ENCODE data around the gene NR1D2.
"Not testable (repeated sequence)": the region's sequence is repeated elsewhere in the genome, so short reads cannot be mapped to it uniquely, and the experiment has no call there.

The NR1D2 gene

DNA sequence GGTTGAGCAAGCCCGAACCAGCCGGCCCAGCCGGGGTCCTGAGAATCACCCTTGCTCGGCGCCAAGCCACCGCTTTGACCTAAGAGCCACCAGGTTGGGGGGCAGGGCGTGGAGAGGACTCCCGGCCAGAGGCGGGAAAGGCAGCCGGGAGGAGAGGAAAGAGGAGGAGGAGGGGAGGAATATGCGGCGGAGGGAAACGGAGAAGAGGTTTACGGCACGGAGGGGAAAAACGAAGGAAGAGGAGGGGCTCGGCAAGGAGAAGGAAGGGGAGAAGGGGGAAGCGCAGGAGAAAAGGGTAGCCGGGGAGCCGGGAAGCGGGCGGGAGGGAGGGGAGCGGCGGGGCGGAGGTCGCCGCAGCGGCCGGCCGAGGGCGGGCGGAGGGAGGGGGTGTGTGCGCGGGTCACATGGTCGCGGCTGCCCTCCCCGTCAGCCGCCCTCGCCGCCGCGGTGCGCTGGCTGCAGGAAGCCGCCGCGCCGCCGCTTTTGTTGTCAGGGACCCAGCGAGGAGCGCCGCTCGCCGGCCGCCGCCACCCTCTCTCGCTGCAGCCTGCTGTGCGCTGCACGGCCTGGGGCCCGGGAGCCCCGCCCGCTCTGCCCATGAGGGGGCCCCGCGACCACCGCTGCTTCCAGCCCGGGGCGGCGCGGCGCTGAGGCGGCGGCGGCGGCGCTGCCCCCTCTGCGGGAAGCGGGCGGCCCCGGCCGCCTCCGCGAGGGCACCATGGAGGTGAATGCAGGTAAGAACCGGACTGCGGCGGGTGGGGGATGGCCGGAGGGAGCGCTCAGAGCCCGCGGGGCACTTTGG, at the start of gene NR1D2:
NR1D2 (plus strand) TSS at position 426 of the 802 bp plus-strand sequence; CDS start at position 719, 293 bp downstream.
- peak; percentile 62 for FAIRE-seq
- peak; percentile 82 for DNase-seq (ENCODE audit: insufficient read length, low spot score)

DNA sequence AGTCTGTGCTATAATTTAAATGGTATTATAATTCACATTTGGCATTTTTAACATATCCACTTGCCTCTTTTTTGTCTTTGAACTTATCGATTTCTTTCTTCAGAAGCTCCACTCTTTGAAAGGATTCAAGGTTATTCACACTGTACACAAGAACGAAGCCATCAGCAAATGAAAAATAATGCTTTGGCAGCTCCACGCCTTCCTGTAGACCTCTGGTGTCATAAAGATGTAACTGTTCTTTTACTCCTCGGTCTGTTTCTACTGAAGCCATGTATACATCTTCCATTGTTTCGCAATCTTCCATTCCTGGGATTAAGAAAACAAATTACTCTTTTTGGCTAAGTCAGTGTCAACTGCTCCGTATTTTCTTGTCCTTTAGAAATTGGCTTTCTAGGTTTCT, 44.3 kb upstream of the NR1D2 start:
- DNase-seq (ENCODE audit: insufficient read length, low spot score) (no peak), FAIRE-seq (no peak)

DNA sequence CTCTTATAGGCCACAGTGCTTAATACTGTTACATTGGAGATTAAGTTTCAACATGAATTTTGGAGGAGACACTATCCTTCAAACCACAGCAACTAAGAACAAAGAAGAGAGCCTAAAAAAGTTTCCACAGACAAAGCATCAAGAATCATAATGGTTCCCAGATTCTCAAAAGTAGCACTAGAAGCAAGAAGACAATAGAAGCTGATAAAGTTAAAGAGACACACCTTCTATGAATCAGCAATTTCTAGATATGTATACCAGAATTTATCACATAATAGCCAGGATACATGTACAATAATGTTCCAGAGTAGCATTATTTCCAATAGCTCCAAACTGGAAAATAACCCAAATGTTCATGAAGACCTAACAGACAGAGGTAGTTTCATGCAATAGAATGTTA, 40.5 kb upstream of the NR1D2 start:
- DNase-seq (ENCODE audit: insufficient read length, low spot score) (no peak), FAIRE-seq (no peak)

DNA sequence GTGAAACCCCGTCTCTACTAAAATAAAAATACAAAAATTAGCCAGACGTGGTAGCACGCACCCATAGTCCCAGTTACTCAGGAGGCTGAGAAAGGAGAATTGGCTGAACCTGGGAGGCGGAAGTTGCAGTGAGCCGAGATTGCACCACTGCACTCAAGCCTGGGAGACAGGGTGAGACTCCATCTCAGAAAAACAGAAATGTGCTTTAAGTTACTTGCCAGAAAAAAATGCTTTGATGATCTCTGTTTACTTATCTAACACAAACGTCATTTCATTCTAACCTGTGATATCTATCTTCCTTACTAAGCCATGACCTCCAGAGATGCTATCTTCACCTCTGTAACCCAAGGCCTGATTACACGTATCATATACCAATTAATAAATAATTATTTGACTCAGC, 35.7 kb upstream of the NR1D2 start:
- DNase-seq (ENCODE audit: insufficient read length, low spot score) (no peak), FAIRE-seq (no peak)

DNA sequence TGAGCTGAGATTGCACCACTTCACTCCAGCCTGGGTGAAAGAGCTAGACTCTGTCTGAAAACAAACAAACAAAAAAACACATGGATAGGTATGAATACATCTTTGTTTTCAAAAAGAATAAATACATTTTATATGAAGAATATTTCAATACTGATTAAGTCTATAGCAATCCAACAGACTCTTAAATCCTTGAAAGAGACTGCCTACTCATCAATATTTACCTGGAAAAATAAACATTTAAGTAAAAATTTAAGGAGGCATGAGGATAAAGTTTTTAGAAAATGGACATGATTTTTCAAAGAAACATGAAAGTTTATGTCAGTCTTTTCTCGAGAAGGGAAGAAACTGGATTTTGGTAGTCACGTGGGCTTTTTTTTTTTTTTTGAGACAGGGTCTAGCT, 33.7 kb upstream of the NR1D2 start:
- no peak for DNase-seq (ENCODE audit: insufficient read length, low spot score)
- no peak for FAIRE-seq

DNA sequence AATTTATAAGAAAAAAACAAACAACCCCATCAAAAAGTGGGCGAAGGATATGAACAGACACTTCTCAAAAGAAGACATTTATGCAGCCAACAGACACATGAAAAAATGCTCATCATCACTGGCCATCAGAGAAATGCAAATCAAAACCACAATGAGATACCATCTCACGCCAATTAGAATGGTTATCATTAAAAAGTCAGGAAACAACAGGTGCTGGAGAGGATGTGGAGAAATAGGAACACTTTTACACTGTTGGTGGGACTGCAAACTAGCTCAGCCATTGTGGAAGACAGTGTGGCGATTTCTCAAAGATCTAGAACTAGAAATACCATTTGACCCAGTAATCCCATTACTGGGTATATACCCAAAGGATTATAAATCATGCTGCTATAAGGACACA, 32.8 kb upstream of the NR1D2 start:
- not testable (repeated sequence) for FAIRE-seq; DNase-seq (ENCODE audit: insufficient read length, low spot score)

DNA sequence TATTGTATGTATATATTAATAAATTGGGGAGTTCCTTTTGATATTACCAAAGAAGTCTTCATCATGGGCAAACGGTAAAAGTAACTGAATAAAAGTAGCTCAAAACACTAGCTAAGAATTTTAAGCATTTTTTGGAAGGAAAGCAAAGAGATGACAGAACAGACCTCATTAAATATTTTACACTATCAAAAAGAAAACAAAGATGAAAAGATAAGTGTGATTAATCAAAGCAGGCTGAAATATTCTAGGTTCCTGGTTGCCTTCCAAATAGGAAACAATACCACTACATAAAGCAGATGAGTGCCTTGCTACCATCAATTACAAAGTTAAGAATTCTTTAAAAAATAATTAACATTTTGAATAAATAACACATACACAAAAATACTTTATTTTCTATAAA, 31.9 kb upstream of the NR1D2 start:
- DNase-seq (ENCODE audit: insufficient read length, low spot score) (no peak), FAIRE-seq (no peak)

DNA sequence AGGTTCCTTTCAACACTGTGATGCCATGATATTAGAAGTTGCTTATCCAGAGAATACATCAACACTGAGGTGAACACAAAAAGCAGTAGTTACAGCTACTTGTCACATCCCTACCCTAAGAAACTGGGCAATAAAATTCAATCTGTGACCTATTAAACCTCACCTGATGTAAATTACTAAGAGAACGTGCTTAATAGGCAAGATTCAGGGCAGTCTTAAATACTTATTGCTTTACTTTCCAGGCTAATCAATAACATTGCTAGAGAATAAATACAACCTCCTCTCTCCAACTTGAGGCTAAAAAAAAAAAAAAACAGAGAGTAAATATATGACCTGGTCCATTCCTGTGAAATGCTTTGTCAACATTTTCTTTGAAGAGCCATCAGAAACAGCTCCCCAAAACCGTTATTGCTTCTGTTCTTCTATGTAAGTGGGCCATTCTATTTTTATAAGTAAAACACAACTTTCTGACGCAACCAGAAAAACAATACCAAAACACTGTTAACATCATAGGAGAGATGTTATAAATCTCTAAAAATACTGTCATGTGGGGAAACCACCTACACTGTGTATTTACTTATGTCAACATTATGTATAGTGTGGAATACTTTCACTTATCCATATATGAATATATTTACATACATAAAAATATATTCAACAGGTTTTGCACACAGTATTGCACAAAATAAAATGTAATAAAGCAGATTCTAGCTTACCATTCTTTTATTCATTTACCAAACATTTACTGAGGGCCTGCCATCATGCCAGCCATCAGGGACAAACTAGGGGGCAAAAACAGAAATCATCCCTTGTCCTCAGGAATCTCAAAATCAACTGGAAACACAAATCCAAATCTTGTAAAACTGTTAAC, 31.0 kb upstream of the NR1D2 start:
- FAIRE-seq (no peak), DNase-seq (ENCODE audit: insufficient read length, low spot score) (no peak)

DNA sequence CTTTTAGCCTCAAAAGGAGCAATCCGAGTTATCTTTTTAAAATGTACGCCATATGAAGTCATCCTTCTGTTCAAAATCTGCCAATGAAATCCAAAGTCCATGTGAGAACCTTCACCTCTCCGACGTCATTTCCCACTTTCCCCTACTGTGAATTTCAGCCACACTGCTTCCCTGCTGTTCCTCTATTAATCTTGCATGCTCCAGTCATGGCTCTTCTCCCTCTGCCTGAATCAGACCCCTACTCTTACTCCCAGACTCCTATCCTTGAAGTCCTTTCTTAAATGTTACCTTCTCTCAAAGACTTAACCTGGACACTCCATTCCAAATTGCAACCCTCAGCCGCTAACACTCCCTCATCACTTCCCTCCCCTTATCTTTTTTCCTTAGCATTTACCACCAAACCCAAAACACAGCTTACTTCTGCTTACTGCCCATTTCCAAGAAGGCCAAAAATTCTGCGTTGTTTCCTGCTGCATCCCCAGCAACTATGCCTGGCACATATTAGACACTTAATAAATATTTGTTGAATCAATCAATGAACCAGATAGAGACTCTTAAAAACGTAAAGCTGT, 29.5 kb upstream of the NR1D2 start:
- no peak for DNase-seq (ENCODE audit: insufficient read length, low spot score)
- no peak for FAIRE-seq

DNA sequence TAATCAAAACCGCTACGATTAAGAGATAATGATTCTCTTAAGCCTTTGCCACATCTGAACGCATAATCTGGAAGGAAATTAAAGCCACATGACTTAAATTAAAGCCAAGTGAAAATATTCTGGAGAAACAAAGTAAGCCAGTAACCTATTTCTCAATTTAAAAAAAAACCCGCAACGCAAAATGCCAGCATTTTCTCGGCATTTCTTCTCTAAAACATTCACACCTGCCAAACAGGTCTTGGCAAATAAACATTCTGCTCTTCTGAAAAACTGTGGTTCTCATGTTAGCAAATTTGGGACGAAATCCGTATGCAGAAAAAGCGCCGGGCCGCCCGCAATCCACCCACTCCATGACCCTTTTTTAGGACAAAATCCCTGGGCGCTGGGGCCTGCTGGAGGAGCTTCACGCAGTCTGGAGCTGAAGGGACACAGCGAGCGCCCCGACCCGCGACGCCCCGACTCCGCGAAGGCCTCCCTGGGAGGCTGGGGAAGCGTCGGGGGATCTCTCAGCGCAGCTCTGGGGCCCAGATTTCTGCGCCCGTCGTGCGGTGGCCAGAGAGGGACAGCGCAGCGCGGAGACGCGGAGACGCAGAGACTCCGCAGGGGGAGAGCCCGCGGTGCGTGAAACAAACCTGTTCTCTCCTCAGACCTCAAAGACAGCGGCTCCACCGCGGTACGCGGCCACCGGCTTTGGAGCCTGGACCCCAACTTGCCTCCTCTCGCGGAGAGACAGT, 28.8 kb upstream of the NR1D2 start:
- FAIRE-seq: no peak
- no peak for DNase-seq (ENCODE audit: insufficient read length, low spot score)

DNA sequence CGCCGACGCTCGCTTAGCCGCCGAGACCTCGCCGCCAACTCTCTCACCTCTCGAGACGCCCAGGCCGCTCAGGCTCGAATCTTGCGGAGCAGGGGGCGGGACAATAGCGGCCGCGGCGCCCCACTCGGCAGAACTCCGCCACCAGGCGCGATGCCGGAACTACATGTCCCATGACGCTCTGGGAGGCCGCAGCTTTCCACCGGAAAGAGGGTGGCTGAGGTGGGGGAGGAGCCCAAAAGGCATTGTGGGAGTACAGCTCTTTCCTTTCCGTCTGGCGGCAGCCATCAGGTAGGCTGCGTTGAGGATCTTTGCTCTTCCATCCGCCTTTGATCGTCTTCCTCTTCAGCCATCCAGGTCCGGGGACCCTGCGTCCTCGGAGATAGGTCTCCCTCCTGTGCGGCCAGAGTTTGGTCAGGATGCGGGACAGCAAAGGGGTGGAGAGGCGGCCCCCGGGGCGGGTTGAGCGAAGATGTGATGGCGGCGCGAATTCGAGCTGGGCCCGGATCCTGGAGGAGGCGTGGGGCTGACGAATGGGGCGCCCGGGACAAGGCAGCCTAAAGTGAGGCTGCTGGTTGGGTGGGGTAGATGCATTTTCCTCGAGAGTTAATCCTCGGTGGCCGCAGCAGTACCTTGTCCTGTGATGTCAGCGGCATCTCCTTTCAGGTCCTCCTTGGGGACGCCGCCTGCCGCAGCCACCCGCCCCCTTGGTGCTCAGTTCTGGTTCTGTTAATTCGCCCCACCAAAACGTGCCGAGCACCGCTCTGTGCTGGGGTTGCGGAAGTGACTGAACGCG, 28.0 kb upstream of the NR1D2 start, which contains the start of the genes NKIRAS1 and RPL15:
NKIRAS1 (minus strand) TSS at position 105 of the 793 bp plus-strand sequence. CDS start 6,086 bp downstream, outside the sequence.
RPL15 (plus strand) TSS at position 247 of the 793 bp plus-strand sequence. CDS start 728 bp downstream, outside the sequence.
- peak; percentile 85 for DNase-seq (ENCODE audit: insufficient read length, low spot score)
- peak; percentile 84 for FAIRE-seq

DNA sequence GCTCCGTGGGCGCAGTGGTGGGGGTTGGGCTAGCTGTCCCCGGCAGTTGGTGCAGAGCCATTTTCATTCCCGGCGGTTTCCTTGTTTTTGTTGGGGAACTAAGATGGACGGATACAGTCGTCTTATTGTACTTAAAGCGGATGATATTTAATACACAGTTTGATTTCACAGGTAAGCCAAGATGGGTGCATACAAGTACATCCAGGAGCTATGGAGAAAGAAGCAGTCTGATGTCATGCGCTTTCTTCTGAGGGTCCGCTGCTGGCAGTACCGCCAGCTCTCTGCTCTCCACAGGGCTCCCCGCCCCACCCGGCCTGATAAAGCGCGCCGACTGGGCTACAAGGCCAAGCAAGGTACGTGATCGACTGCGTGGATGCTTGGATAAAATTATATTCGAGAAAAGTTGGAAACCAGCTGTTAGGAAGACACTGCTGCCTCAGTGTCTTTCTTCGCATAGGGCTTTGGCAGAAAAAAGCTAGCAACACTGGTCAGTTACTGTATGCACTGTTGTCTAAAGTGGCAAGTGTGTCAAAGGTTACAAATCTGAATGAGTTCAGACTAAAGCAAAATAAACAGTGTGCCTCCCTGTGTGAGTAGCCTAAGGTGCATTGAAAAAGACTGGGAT, 27.3 kb upstream of the NR1D2 start:
- DNase-seq (ENCODE audit: insufficient read length, low spot score): not testable (repeated sequence)
- FAIRE-seq: peak; percentile 51

DNA sequence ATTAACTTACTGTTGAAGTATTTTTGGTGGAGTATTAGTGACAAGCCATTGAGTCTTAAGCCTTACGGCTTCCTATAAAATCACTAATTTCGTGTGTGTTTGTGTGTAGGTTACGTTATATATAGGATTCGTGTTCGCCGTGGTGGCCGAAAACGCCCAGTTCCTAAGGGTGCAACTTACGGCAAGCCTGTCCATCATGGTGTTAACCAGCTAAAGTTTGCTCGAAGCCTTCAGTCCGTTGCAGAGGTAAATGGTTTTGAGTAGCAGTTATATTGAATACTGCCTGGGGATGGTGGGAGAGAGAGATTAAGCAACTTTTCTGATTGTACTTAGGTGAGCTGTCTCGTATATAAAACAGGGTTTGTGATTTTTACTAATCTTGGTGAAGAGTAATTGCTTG, 26.8 kb upstream of the NR1D2 start:
- DNase-seq (ENCODE audit: insufficient read length, low spot score); FAIRE-seq: not testable (repeated sequence)

DNA sequence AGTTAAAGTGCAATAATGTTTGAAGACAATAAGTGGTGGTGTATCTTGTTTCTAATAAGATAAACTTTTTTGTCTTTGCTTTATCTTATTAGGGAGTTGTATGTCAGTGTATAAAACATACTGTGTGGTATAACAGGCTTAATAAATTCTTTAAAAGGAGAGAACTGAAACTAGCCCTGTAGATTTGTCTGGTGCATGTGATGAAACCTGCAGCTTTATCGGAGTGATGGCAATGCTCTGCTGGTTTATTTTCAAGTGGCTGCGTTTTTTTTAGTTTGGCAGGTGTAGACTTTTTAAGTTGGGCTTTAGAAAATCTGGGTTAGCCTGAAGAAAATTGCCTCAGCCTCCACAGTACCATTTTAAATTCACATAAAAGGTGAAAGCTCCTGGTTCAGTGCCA, 25.5 kb upstream of the NR1D2 start:
- DNase-seq (ENCODE audit: insufficient read length, low spot score) (no peak), FAIRE-seq (no peak)

DNA sequence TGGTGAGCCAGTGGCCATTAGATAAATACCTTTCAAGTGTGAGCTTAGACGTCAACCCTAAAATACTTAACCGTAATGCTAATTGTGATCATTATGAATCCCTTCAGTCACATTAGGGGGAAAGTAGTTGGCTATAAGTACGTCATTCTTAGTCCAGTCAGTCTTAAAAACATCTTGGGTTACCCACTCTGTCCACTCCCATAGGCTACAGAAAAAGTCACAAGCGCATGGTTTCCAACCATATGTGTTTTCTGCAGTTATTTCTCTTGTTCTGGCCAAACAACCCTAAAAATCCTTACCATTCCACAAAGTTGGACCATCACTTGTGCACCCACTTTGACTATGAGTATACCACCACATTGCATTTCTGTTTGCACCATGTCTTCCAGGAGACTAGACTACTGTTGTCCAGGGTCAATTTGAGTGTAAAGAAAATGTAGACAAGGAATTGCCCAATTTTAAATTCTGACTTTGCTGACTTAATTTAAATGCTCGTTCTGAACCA, 24.9 kb upstream of the NR1D2 start:
- DNase-seq (ENCODE audit: insufficient read length, low spot score) (no peak), FAIRE-seq (no peak)

DNA sequence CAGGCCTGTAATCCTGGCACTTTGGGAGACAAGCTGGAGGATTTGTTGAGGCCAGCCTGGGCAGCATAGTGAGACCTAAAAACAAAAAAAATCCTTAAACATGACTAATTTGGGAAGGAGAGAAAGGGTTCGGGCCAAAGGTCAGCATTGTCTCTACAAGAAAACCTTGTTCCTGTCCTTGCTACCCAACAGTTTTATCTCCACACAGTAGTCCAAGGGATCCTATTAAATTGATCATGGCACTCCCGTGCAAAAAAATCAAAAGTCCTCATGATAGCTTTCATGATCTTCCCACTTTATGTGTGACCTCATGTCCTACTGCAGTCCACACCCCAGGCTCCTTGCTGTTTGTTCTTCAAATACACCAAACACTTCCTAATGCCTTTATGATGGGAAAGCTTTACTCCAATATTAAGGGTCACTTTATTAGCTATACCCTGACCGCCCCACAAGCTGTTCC, 24.0 kb upstream of the NR1D2 start:
- DNase-seq (ENCODE audit: insufficient read length, low spot score) (no peak), FAIRE-seq (no peak)

DNA sequence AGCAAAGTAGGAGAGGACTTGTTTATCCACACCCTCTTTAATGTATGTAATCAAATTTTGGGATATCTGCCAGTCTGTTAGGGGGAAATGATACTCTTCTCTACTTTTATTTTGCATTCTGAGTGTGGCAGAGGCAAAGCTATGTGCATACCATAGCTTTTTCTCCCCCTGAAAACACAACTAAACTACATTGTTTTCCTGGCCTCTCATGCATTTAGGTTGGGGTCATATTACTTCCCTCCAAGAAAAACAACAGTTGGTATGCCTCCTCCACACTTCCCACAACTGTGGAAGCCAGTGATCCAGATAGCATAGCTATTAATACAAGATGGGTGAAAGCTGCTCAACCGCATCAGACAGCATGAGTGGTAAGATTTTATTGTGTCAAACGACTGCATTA, 21.3 kb upstream of the NR1D2 start:
- FAIRE-seq (no peak), DNase-seq (ENCODE audit: insufficient read length, low spot score) (no peak)

DNA sequence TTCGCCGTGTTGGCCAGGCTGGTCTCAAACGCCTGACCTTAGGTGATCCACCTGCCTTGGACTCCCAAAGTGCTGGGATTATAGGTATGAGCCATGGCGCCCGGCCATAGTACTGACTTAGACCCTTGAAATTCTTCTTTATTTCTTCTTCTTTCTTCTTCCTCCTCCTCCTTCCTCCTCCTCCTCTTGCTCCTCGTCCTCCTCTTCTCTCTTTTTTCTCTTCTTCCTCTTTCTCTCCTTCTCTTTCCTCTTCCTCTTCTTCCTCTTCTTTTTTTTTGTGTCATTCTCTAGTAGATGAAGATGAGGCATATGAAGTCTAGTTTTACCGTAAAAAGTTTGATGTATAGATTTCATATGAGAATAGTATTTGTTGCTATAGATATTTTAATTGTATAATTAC, 18.8 kb upstream of the NR1D2 start:
- no peak for DNase-seq (ENCODE audit: insufficient read length, low spot score)
- FAIRE-seq: no peak

DNA sequence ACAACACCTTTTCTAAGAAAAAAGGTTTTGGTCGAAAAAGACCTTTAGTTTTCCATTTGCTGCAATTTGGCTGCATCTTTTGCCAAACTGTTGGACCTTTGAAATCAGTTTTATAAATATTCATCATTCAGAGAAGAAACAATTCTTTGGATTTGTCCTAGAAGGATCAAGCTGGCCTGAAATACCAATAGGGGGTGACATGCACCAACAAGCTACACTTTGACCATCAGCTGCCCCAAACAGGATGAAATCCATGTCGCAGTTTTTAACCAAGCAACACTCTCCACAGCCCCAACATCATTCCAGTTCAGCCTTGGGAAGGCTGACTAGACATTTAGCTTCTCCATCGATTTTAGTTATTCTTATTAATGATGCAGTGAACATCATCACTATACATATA, 18.4 kb upstream of the NR1D2 start:
- DNase-seq (ENCODE audit: insufficient read length, low spot score) (no peak), FAIRE-seq (no peak)

Data from GM19239 (cell line).